HL-60 (cell line): ENCODE data around the gene ABHD11.

ENCODE experiments used
- POLR2AphosphoS5 ChIP-seq: IDR thresholded peaks from 2 replicates; pipeline ENCODE4 v1.6.1; 2012; ENCODE audit warnings: low read depth
- TF ChIP-seq, protein P1 (sequence below): IDR thresholded peaks from one replicate; pipeline ENCODE4 v1.5.1; 2011; ENCODE audit warnings: low read length, control low read depth, inconsistent platforms; ENCODE audit not compliant: insufficient read depth

DNA sequence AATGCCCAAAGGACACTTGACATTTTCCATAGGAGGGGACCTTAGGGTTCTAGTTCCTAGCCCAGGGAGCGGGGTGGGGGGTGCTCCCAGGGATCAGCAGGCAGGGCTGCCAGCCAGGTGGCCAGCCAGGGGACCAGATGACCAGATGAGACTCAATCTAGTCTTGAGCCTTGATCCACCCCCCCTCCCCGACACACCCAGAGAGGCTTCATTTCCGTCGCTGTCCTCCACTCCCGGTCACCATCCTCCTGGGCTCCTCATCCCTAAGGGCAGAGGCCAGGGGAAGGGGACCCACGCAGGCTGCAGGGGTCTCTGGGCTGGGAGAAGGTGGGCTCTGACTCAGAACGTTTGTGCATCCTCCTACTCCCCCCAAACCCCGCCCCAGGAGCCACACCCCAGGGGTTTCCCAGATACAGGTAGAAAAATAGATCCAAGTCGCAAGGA lies 20.1 kb downstream of the ABHD11 start:
- TF ChIP-seq POLR2AphosphoS5, result no peak
- TF ChIP-seq, protein P1, sequence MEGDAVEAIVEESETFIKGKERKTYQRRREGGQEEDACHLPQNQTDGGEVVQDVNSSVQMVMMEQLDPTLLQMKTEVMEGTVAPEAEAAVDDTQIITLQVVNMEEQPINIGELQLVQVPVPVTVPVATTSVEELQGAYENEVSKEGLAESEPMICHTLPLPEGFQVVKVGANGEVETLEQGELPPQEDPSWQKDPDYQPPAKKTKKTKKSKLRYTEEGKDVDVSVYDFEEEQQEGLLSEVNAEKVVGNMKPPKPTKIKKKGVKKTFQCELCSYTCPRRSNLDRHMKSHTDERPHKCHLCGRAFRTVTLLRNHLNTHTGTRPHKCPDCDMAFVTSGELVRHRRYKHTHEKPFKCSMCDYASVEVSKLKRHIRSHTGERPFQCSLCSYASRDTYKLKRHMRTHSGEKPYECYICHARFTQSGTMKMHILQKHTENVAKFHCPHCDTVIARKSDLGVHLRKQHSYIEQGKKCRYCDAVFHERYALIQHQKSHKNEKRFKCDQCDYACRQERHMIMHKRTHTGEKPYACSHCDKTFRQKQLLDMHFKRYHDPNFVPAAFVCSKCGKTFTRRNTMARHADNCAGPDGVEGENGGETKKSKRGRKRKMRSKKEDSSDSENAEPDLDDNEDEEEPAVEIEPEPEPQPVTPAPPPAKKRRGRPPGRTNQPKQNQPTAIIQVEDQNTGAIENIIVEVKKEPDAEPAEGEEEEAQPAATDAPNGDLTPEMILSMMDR, result no peak
